GM18951 (cell line): Measurements from ENCODE around the gene CTNND1.

Experiments used
- POLR2A ChIP-seq: IDR thresholded peaks from 4 replicates; pipeline ENCODE4 v1.6.1; 2011; ENCODE audit warnings: mild to moderate bottlenecking; ENCODE audit not compliant: insufficient read length, insufficient read depth; ENCODE audit errors: extremely low read depth
- in situ Hi-C: fragments of 300-500 bp; cut with MboI; formaldehyde crosslinking; loops from one replicate; pipeline ENCODE4 v1.12.0; 2022; ENCODE audit warnings: low sequenced_read_pairs, mixed read lengths, inconsistent platforms; ENCODE audit not compliant: unreplicated experiment

Gene CTNND1

GRCh38 chr11:57770793-57771192 lies 9.2 kb downstream of the CTNND1 start:
- TF ChIP-seq POLR2A = no peak
- in situ Hi-C loops = loop anchor here (25.0 kb wide), 1 partner anchor 1342 kb away; the partner anchor contains the start of gene FAM111B

GRCh38 chr11:57771365-57771764 lies 9.8 kb downstream of the CTNND1 start:
- in situ Hi-C loops = loop anchor here (25.0 kb wide), 1 partner anchor 1341 kb away; the partner anchor contains the start of gene FAM111B
- no peak for TF ChIP-seq POLR2A

GRCh38 chr11:57772562-57772961 lies 11.0 kb downstream of the CTNND1 start:
- TF ChIP-seq POLR2A = no peak
- in situ Hi-C loops = loop anchor here (25.0 kb wide), 1 partner anchor 1340 kb away; the partner anchor contains the start of gene FAM111B

GRCh38 chr11:57773026-57773598 lies 11.5 kb downstream of the CTNND1 start:
- in situ Hi-C loops = loop anchor here (25.0 kb wide), 1 partner anchor 1339 kb away; the partner anchor contains the start of gene FAM111B
- no peak for TF ChIP-seq POLR2A

GRCh38 chr11:57775491-57775890 lies 13.9 kb downstream of the CTNND1 start:
- in situ Hi-C loops = no loop called here
- TF ChIP-seq POLR2A = no peak

- no peak for TF ChIP-seq POLR2A
- in situ Hi-C loops = no loop called here
These were observed 14.5 kb downstream of the CTNND1 start for GRCh38 chr11:57776031-57776521.

GRCh38 chr11:57776577-57777210 lies 15.1 kb downstream of the CTNND1 start:
- in situ Hi-C loops = no loop called here
- no peak for TF ChIP-seq POLR2A

- TF ChIP-seq POLR2A = no peak
- in situ Hi-C loops = no loop called here
These were observed 16.3 kb downstream of the CTNND1 start for GRCh38 chr11:57777969-57778317.

- TF ChIP-seq POLR2A = no peak
These were observed 16.9 kb downstream of the CTNND1 start for GRCh38 chr11:57778318-57779037.

GRCh38 chr11:57779276-57779675 lies 17.7 kb downstream of the CTNND1 start:
- TF ChIP-seq POLR2A = no peak
- in situ Hi-C loops = no loop called here

More at GRCh38 chr11:57778318-57779037, 16.9 kb downstream of the CTNND1 start:
- in situ Hi-C loops = no loop called here

GRCh38 chr11:57781529-57781943 lies 19.9 kb downstream of the CTNND1 start:
- TF ChIP-seq POLR2A = no peak
- in situ Hi-C loops = no loop called here

- no peak for TF ChIP-seq POLR2A
- in situ Hi-C loops = no loop called here
These were observed 23.5 kb downstream of the CTNND1 start for GRCh38 chr11:57785072-57785471.

- no peak for TF ChIP-seq POLR2A
- in situ Hi-C loops = no loop called here
These were observed 24.8 kb downstream of the CTNND1 start for GRCh38 chr11:57786436-57786835.

GRCh38 chr11:57787006-57787604 lies 25.5 kb downstream of the CTNND1 start:
- in situ Hi-C loops = no loop called here
- TF ChIP-seq POLR2A = no peak
